ENCODE results near the gene SLC6A13. TPM values are rescaled to one million over a fixed set of nuclear protein-coding genes. Genes with fewer than 3 reads are reported as not detected.

Gene SLC6A13
- polyA plus RNA-seq, 1 donor (not counting 4 experiments of a cell fraction or from before 2014, with no cell fraction given), result 0.33 TPM

DNA sequence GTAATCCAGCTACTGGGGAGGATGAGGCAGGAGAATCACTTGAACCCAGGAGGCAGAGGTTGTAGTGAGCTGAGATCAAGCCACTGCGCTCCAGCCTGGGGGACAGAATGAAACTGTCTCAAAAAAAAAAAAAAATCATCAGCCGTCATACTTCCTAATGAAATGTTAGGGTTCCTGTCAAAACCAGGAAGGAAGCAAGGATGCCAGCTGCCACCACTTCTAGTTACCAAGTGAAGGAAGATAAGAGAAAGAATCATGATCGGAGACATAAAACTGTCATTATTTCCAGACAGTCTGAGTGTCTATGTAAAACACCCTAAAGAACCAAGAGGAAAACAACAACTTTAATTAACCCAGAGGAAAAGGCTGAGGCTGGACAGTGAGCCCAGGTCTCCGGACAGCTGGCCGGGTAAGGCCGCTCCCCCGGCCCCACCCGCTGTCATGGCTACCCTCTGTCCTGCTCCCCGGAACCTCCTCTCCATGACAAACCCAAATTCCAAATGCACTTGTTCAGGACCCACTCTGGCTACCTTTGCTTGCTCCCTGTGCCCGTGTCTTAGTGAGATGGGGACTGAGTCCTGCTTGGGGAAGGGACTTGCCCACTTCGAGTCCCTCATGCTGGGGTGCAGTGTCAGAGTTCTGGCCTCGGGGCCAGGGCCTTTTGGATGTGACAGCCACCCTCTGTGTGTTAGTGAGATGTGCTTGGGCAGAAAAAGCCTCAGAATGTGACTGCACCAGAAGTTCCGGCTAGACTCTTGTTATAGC, 77.6 kb downstream of the SLC6A13 start:
- Histone ChIP-seq H3K4me2 (ENCODE audit: control insufficient read depth, extremely low read depth, insufficient read depth, low read depth, low read length) (no peak overlapping the region), H3K27me3 (ENCODE audit: control insufficient read depth, extremely low read depth, insufficient read depth, low read length) (peaks cover 6% of the 10 kb centered on the region), H3K36me3 (ENCODE audit: control insufficient read depth in 2 of 2, extremely low read depth in 1 of 2, insufficient read depth in 2 of 2, low read length in 2 of 2) (no peaks in the 10 kb centered on the region), H3K4me3 (ENCODE audit: control insufficient read depth in 2 of 3, extremely low read depth in 1 of 3, insufficient read depth in 2 of 3, low read depth in 1 of 3, low read length in 3 of 3) (no peak overlapping the region), H2AFZ (ENCODE audit: control insufficient read depth, low read length) (no peak overlapping the region), H4K20me1 (ENCODE audit: control insufficient read depth, extremely low read depth, insufficient read depth, low read length) (no peaks in the 10 kb centered on the region), H3K79me2 (ENCODE audit: control insufficient read depth, insufficient read depth, low read length) (no peaks in the 10 kb centered on the region), H3K27ac (ENCODE audit: control insufficient read depth, insufficient read depth, low read length) (no peak overlapping the region), H3K9ac (ENCODE audit: control insufficient read depth, extremely low read depth, insufficient read depth, low read length) (no peak overlapping the region), H3K9me1 (ENCODE audit: control insufficient read depth, extremely low read depth, insufficient read depth, low read length) (no peaks in the 10 kb centered on the region), H3K9me3 (ENCODE audit: control insufficient read depth, low read depth, low read length) (no peaks in the 10 kb centered on the region), H3K4me1 (ENCODE audit: control insufficient read depth, extremely low read depth, insufficient read depth, low read length) (no peaks in the 10 kb centered on the region)
- dilution Hi-C loops (cut with MboI; ENCODE audit: extremely low pct_ligation_motif_present, low sequenced_read_pairs), result no loop called here
- TF ChIP-seq, protein P1, sequence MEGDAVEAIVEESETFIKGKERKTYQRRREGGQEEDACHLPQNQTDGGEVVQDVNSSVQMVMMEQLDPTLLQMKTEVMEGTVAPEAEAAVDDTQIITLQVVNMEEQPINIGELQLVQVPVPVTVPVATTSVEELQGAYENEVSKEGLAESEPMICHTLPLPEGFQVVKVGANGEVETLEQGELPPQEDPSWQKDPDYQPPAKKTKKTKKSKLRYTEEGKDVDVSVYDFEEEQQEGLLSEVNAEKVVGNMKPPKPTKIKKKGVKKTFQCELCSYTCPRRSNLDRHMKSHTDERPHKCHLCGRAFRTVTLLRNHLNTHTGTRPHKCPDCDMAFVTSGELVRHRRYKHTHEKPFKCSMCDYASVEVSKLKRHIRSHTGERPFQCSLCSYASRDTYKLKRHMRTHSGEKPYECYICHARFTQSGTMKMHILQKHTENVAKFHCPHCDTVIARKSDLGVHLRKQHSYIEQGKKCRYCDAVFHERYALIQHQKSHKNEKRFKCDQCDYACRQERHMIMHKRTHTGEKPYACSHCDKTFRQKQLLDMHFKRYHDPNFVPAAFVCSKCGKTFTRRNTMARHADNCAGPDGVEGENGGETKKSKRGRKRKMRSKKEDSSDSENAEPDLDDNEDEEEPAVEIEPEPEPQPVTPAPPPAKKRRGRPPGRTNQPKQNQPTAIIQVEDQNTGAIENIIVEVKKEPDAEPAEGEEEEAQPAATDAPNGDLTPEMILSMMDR (optimal IDR thresholded peaks at IDR 0.05 in 1 of 3, IDR thresholded peaks at IDR 0.05 in 1 of 3, conservative IDR thresholded peaks at IDR 0.05 in 1 of 3; ENCODE audit: extremely low read depth in 1 of 3, insufficient read depth in 2 of 3, low read length in 3 of 3), result no peak
- TF ChIP-seq EZH2 (IDR thresholded peaks at IDR 0.05; ENCODE audit: low read length), result no peak
- no peak for FAIRE-seq
- DNase-seq (ENCODE audit: low read depth, low spot score), result no peak

GRCh38 chr12:182381-182892, 80.2 kb downstream of the SLC6A13 start:
- Histone ChIP-seq H3K36me3 (ENCODE audit: control insufficient read depth in 2 of 2, extremely low read depth in 1 of 2, insufficient read depth in 2 of 2, low read length in 2 of 2) (no peaks in the 10 kb centered on the region), H3K79me2 (ENCODE audit: control insufficient read depth, insufficient read depth, low read length) (no peaks in the 10 kb centered on the region), H3K4me1 (ENCODE audit: control insufficient read depth, extremely low read depth, insufficient read depth, low read length) (no peaks in the 10 kb centered on the region), H3K4me3 (ENCODE audit: control insufficient read depth in 2 of 3, extremely low read depth in 1 of 3, insufficient read depth in 2 of 3, low read depth in 1 of 3, low read length in 3 of 3) (no peak overlapping the region), H3K27me3 (ENCODE audit: control insufficient read depth, extremely low read depth, insufficient read depth, low read length) (peaks cover 4% of the 10 kb centered on the region), H3K9me3 (ENCODE audit: control insufficient read depth, low read depth, low read length) (no peaks in the 10 kb centered on the region), H2AFZ (ENCODE audit: control insufficient read depth, low read length) (no peak overlapping the region), H4K20me1 (ENCODE audit: control insufficient read depth, extremely low read depth, insufficient read depth, low read length) (no peaks in the 10 kb centered on the region), H3K4me2 (ENCODE audit: control insufficient read depth, extremely low read depth, insufficient read depth, low read depth, low read length) (no peak overlapping the region), H3K9ac (ENCODE audit: control insufficient read depth, extremely low read depth, insufficient read depth, low read length) (no peak overlapping the region), H3K27ac (ENCODE audit: control insufficient read depth, insufficient read depth, low read length) (no peak overlapping the region), H3K9me1 (ENCODE audit: control insufficient read depth, extremely low read depth, insufficient read depth, low read length) (no peaks in the 10 kb centered on the region)
- no peak for TF ChIP-seq EZH2 (IDR thresholded peaks at IDR 0.05; ENCODE audit: low read length)
- TF ChIP-seq, protein P1 (optimal IDR thresholded peaks at IDR 0.05 in 1 of 3, IDR thresholded peaks at IDR 0.05 in 1 of 3, conservative IDR thresholded peaks at IDR 0.05 in 1 of 3; ENCODE audit: extremely low read depth in 1 of 3, insufficient read depth in 2 of 3, low read length in 3 of 3), result no peak
- dilution Hi-C loops (cut with MboI; ENCODE audit: extremely low pct_ligation_motif_present, low sequenced_read_pairs), result no loop called here
- FAIRE-seq (peak; percentile 48), DNase-seq (ENCODE audit: low read depth, low spot score) (no peak)

Measured in keratinocyte (primary cell).